Activated naive CD8-positive, alpha-beta T cell treated with anti-CD3 and anti-CD28 coated beads, Interleukin-2, amount 50 U/mL, for 16 hours (primary cell): ENCODE data around the gene TLR1.
"Not testable (repeated sequence)": the region's sequence is repeated elsewhere in the genome, so short reads cannot be mapped to it uniquely, and the experiment has no call there.

Experiments
- DNase-seq: peaks from one replicate; pipeline ENCODE4 v3.0.0-alpha.2; 2020; ENCODE audit warnings: low read depth, low spot score

TLR1 gene

DNA sequence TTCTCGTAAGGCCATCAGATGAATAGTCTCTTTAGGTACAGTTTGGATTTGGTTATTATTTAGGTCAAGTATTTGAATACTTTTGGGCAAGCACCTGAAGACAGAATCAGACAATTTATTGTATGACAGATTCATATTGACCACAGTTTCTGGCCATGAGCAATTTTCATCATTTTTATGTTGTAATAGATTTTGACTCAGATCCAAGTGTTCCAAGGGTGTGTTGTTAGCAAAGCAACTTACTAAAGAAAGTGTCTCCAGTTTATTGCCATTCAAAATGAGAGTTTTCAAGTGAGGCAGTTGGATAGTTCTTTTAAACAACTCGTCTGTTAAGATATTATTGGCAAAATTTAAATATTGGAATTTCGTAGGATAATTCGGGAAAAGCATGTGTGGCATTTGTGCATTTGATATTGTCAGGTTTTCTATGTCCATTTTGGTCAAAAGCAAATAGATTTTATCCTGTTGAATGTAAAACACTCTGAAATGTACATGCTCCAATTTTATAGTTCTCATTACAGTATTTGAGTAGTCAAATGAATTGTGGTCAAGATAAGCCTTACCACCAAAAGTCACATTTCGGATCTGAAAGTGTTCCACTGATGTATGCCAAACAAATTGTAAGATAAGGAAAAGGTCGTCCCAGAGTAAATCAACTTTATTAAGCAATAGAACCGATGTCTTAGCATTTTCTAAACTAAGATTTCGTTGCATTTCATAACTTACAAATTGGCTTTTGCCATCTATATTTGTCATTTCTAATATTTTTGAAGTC is 30.2 kb downstream of the TLR1 start:
- no peak for DNase-seq

- not testable (repeated sequence) for DNase-seq
Measured at GRCh38 chr4:38770281-38770680, 34.3 kb downstream of the TLR1 start.

- no peak for DNase-seq
Measured at GRCh38 chr4:38769857-38770256, 34.7 kb downstream of the TLR1 start.

DNA sequence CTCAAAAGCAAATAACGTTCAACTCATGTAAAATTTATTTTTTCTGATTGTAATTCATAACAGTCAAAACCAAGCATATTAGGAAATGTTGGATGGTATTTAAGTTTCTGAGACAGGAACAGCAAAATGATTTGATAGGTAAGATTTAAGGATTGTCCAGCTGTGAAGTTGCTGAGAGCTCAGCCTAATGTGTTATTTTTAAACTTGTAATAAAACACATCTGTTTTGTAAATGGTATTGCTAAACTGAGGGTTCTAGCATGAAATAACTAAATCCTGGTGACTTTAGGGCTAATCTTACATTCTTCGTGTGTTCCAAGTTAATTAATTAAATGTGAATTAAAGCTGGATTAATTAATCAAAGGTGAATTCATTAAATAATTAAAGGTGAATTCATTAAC is 35.1 kb downstream of the TLR1 start:
- no peak for DNase-seq

GRCh38 chr4:38768968-38769394 is 35.6 kb downstream of the TLR1 start:
- DNase-seq = no peak

GRCh38 chr4:38766940-38767339 is 37.7 kb downstream of the TLR1 start:
- DNase-seq = not testable (repeated sequence)

GRCh38 chr4:38765382-38765781 is 39.2 kb downstream of the TLR1 start:
- DNase-seq = no peak

- no peak for DNase-seq
Measured at GRCh38 chr4:38764277-38764676, 40.3 kb downstream of the TLR1 start.

- no peak for DNase-seq
Measured at GRCh38 chr4:38762560-38762959, 42.0 kb downstream of the TLR1 start.

DNA sequence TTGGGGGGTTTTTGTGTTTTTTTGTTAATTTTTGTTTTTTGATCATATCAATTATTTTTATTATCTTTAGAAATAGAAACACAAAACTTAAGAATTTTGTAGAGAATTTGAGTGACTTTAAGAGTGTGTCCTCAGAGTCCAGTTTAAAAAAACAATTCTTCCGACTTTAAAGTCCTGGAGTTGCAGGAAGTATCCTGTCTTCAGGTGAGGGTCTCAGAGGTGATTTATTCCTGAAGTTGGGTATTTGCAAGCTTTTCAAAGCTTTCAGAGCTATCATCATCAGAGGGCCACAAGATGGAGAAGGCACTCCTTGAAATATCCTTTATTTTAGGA is 44.8 kb downstream of the TLR1 start:
- no peak for DNase-seq

GRCh38 chr4:38759113-38759789 is 45.3 kb downstream of the TLR1 start:
- peak; percentile 42 for DNase-seq

- DNase-seq = no peak
Measured at GRCh38 chr4:38757945-38758600, 46.5 kb downstream of the TLR1 start.

DNA sequence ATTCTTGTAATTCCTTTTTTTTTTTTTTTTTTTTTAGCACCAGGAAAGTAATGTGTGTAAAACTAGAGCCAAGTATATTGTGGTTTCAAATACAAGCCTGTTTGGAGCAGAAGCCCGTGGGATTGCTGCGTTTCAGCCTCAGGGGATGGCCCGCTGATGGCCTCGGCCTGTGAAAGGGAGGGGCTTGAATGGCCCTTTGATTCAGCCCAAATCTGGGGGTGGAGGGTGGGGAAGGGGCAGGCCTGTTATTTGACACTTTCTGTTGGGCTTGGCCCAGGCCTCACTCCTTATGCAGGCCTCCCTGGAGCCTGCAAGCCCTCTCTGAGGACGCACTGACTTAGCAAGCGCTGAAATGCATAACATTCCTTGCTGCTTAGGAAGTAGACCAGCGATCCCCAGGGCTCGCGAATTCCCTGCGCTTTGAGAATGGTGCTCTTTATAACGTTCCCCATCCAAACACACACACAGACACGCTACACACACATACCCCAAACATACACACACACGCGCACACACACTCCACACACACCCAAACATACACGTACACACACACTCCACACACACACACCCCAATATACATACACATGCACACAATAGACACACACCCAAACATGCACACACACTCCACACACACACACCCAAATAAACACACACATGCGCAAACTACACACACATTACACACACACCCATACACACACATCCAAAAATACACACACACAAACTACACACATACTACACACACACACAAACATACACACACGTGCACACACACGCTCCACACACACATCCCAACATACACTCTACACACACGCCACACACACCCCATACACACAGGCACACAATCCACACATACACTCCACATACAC is 51.4 kb downstream of the TLR1 start:
- DNase-seq = no peak

- DNase-seq = no peak
Measured at GRCh38 chr4:38752372-38752940, 52.1 kb downstream of the TLR1 start.

- no peak for DNase-seq
Measured at GRCh38 chr4:38751341-38752010, 53.1 kb downstream of the TLR1 start.

GRCh38 chr4:38749336-38749735 is 55.3 kb downstream of the TLR1 start:
- no peak for DNase-seq

- no peak for DNase-seq
Measured at GRCh38 chr4:38747629-38748028, 57.0 kb downstream of the TLR1 start.
